Gastroesophageal sphincter (tissue), 3 donors: ENCODE measurements around the gene ABHD3.

Experiments
- CTCF ChIP-seq, 4 experiments: fragments of 200-600 bp in 2 of 4; fragments of 450-650 bp in 2 of 4; sonication (generic) in 1 of 4; IDR thresholded peaks; one replicate each; pipeline ENCODE4 v1.5.1; 2017 to 2019; ENCODE audit warnings: antibody characterized with exemption in 4 of 4, mild to moderate bottlenecking in 2 of 4, moderate library complexity in 2 of 4
- EP300 ChIP-seq: sonication (generic); formaldehyde crosslinking; IDR thresholded peaks from one replicate; pipeline ENCODE4 v1.6.1; 2017; ENCODE audit warnings: antibody characterized with exemption, mild to moderate bottlenecking
- POLR2A ChIP-seq, 2 donors: fragments of 450-650 bp; IDR thresholded peaks; one replicate each; pipeline ENCODE4 v1.6.1; 2017; ENCODE audit warnings: antibody characterized with exemption in 2 of 2, mild to moderate bottlenecking in 2 of 2, moderate library complexity in 1 of 2
- POLR2AphosphoS5 ChIP-seq: sonication (generic); formaldehyde crosslinking; IDR thresholded peaks from one replicate; pipeline ENCODE4 v1.6.1; 2017; ENCODE audit warnings: antibody characterized with exemption

- TF ChIP-seq POLR2AphosphoS5 = no peak
- no peak for TF ChIP-seq POLR2A (IDR thresholded peaks at IDR 0.05)
- no peak for TF ChIP-seq CTCF (IDR thresholded peaks at IDR 0.05)
- no peak for TF ChIP-seq EP300
These were observed 42.7 kb upstream of the ABHD3 start for GRCh38 chr18:21747268-21747667.
